Testis (tissue), 3 donors: ENCODE results near the gene WASF2. TPM values are rescaled to one million over a fixed set of nuclear protein-coding genes. Genes with fewer than 3 reads are reported as not detected.

Experiments used
- DNase-seq: peaks from one replicate; pipeline ENCODE4 v3.0.0-alpha.2; 2019
- H3K27ac ChIP-seq, 2 donors: fragments of 200-600 bp; sonication (generic); one replicate each; pipeline ENCODE4 v1.5.1; 2019
- H3K27me3 ChIP-seq: fragments of 200-600 bp; sonication (generic); one replicate; pipeline ENCODE4 v1.5.1; 2019
- H3K36me3 ChIP-seq: fragments of 200-600 bp; sonication (generic); one replicate; pipeline ENCODE4 v1.5.1; 2017; ENCODE audit warnings: low read depth; ENCODE audit errors: missing control alignments
- H3K4me1 ChIP-seq: fragments of 200-600 bp; sonication (generic); one replicate; pipeline ENCODE4 v1.5.1; 2019
- H3K4me3 ChIP-seq, 2 donors: fragments of 200-600 bp; sonication (generic); one replicate each; pipeline ENCODE4 v1.5.1; 2017 to 2019
- H3K9me3 ChIP-seq: fragments of 200-600 bp; sonication (generic); one replicate; pipeline ENCODE4 v1.5.1; 2017
- CTCF ChIP-seq, 3 experiments: fragments of 450-650 bp in 2 of 3; fragments of 200-600 bp in 1 of 3; sonication (generic) in 1 of 3; IDR thresholded peaks; one replicate each; pipeline ENCODE4 v1.5.1; 2016 to 2019; ENCODE audit warnings: antibody characterized with exemption in 3 of 3, mild to moderate bottlenecking in 2 of 3, moderate library complexity in 1 of 3
- POLR2A ChIP-seq: fragments of 450-650 bp; IDR thresholded peaks from one replicate; pipeline ENCODE4 v1.6.1; 2017; ENCODE audit warnings: antibody characterized with exemption, mild to moderate bottlenecking, moderate library complexity
- WGBS, 2 donors: methylation state at CpG; one replicate each; pipeline ENCODE4 v1.1.5; 2018; 5-methylcytosine and 5-hydroxymethylcytosine counted together
- intact Hi-C: fragments of 100-400 bp; cut with DNase I; formaldehyde crosslinking; loops from one replicate; pipeline ENCODE4 v1.15.1; 2023; ENCODE audit warnings: low total_unique reads
- polyA plus RNA-seq: library from polyadenylated mRNA; stranded (reverse); fragments of 350-450 nt; fragmentation: Illumina TruSeq; extraction: RNeasy Lipid Tissue Mini Kit (QIAGEN cat#74804); gene quantifications from one replicate; pipeline ENCODE4 v1.2.3, GENCODE V29; 2014; ENCODE audit warnings: low read depth, low replicate concordance; ENCODE audit not compliant: insufficient read depth
- total RNA-seq, 2 donors: library from RNA; depleted of rRNA; stranded (reverse); fragments of >200 nt; gene quantifications; one replicate each; pipeline ENCODE4 v1.2.3, GENCODE V29; 2016

WASF2 gene
- total and polyA plus RNA-seq, 3 donors from 2014 or later: 57.8 to 128 (median 58.0) TPM

GRCh38 chr1:27379564-27380122 is 110.3 kb downstream of the WASF2 start:
- Histone ChIP-seq H3K27me3 (no peaks in the 10 kb centered on the region), H3K27ac (no peak overlapping the region), H3K4me1 (peaks cover 8% of the 10 kb centered on the region), H3K4me3 (no peak overlapping the region), H3K9me3 (no peaks in the 10 kb centered on the region), H3K36me3 (no peaks in the 10 kb centered on the region)
- intact Hi-C loops: no loop called here
- no peak for DNase-seq
- WGBS, 2 donors: 84 to 86% methylated on average over 6 to 10 of the region's 11 CpGs
- TF ChIP-seq CTCF (IDR thresholded peaks at IDR 0.05) (no peak), POLR2A (no peak)

- H3K27me3 ChIP-seq: no peaks in the 10 kb centered on the region
- no peak for TF ChIP-seq CTCF (IDR thresholded peaks at IDR 0.05)
- TF ChIP-seq POLR2A: no peak
- H3K27ac ChIP-seq: no peak overlapping the region
- H3K36me3 ChIP-seq: no peaks in the 10 kb centered on the region
- WGBS, 2 donors: 68 to 70% methylated on average over 12 of the region's 12 CpGs
- DNase-seq: no peak
- no peaks in the 10 kb centered on the region for H3K9me3 ChIP-seq
- peaks cover 8% of the 10 kb centered on the region for H3K4me1 ChIP-seq
- no peak overlapping the region for H3K4me3 ChIP-seq
- intact Hi-C loops: no loop called here
Measured at GRCh38 chr1:27377760-27378495, 112.0 kb downstream of the WASF2 start.

GRCh38 chr1:27374362-27375086 is 115.4 kb downstream of the WASF2 start, which contains the start of gene FCN3:
TSS of gene FCN3 (minus strand) at chr1:27374824. CDS start at chr1:27374818, 6 bp downstream.
- no peaks in the 10 kb centered on the region for H3K4me1 ChIP-seq
- no peak within 1 kb of the TSS for H3K27ac ChIP-seq
- intact Hi-C loops: no loop called here
- H3K4me3 ChIP-seq: no peak within 1 kb of the TSS
- DNase-seq: no peak
- 86% methylated on average over 4 of the region's 4 CpGs for WGBS, 2 donors
- no peaks in the 10 kb centered on the region for H3K9me3 ChIP-seq
- no peak for TF ChIP-seq CTCF (IDR thresholded peaks at IDR 0.05)
- no peak for TF ChIP-seq POLR2A
- H3K36me3 ChIP-seq: no peaks in the 10 kb centered on the region
- H3K27me3 ChIP-seq: no peaks in the 10 kb centered on the region

GRCh38 chr1:27372808-27373690 is 116.9 kb downstream of the WASF2 start:
- no peaks in the 10 kb centered on the region for H3K27me3 ChIP-seq
- H3K27ac ChIP-seq: no peak overlapping the region
- intact Hi-C loops: no loop called here
- WGBS, 2 donors: 88 to 90% methylated on average over 8 to 11 of the region's 11 CpGs
- H3K9me3 ChIP-seq: no peaks in the 10 kb centered on the region
- H3K4me3 ChIP-seq: no peak overlapping the region
- H3K4me1 ChIP-seq: no peaks in the 10 kb centered on the region
- H3K36me3 ChIP-seq: no peaks in the 10 kb centered on the region
- no peak for TF ChIP-seq POLR2A
- no peak for TF ChIP-seq CTCF (IDR thresholded peaks at IDR 0.05)
- no peak for DNase-seq
